Lower leg skin (tissue), 3 donors: ENCODE measurements around the gene SEMA4A.
"Not testable (repeated sequence)": the region's sequence is repeated elsewhere in the genome, so short reads cannot be mapped to it uniquely, and the experiment has no call there.

Experiments
- CTCF ChIP-seq, 3 donors: fragments of 450-650 bp; IDR thresholded peaks; one replicate each; pipeline ENCODE4 v1.5.1; 2016; ENCODE audit warnings: antibody characterized with exemption in 3 of 3, mild to moderate bottlenecking in 3 of 3, moderate library complexity in 2 of 3
- POLR2A ChIP-seq, 2 donors: fragments of 450-650 bp; IDR thresholded peaks; one replicate each; pipeline ENCODE4 v1.6.1; 2016 to 2017; ENCODE audit warnings: antibody characterized with exemption in 2 of 2, mild to moderate bottlenecking in 1 of 2, moderate library complexity in 1 of 2

- not testable (repeated sequence) for TF ChIP-seq CTCF, POLR2A (IDR thresholded peaks at IDR 0.05)
These were observed 36.7 kb upstream of the SEMA4A start for GRCh38 chr1:156116731-156117130.
